Trophoblast cell (in vitro differentiated cells and primary cell): Measurements from ENCODE around the gene ASS1.

Experiments used
- DNase-seq, 2 donors: peaks; one replicate each; pipeline ENCODE4 v3.0.0-alpha.2; 2016
- H2AFZ ChIP-seq: 2 replicates; pipeline ENCODE4 v1.6.1; 2013; ENCODE audit warnings: low read length, moderate library complexity, mild to moderate bottlenecking; ENCODE audit not compliant: insufficient read depth, poor library complexity
- H2AK5ac ChIP-seq: 2 replicates; pipeline ENCODE4 v1.6.1; 2013; ENCODE audit warnings: mild to moderate bottlenecking, low read length
- H2BK120ac ChIP-seq: 2 replicates; pipeline ENCODE4 v1.6.1; 2013; ENCODE audit warnings: low read length, mild to moderate bottlenecking, moderate library complexity; ENCODE audit not compliant: insufficient read depth, poor library complexity
- H2BK12ac ChIP-seq: 2 replicates; pipeline ENCODE4 v1.6.1; 2013; ENCODE audit warnings: mild to moderate bottlenecking, low read length, moderate library complexity
- H2BK5ac ChIP-seq: 2 replicates; pipeline ENCODE4 v1.6.1; 2013; ENCODE audit warnings: low read length, low read depth, moderate library complexity, mild to moderate bottlenecking; ENCODE audit not compliant: poor library complexity
- H3K14ac ChIP-seq: 2 replicates; pipeline ENCODE4 v1.6.1; 2013; ENCODE audit warnings: mild to moderate bottlenecking, low read length
- H3K18ac ChIP-seq: 2 replicates; pipeline ENCODE4 v1.6.1; 2013; ENCODE audit warnings: mild to moderate bottlenecking, low read length
- H3K23ac ChIP-seq: 2 replicates; pipeline ENCODE4 v1.6.1; 2013; ENCODE audit warnings: low read length
- H3K27ac ChIP-seq: 2 replicates; pipeline ENCODE4 v1.5.1; 2013; ENCODE audit warnings: low read depth, mild to moderate bottlenecking, inconsistent platforms, low read length, moderate library complexity
- H3K27me3 ChIP-seq: 2 replicates; pipeline ENCODE4 v1.6.1; 2013; ENCODE audit warnings: inconsistent platforms, mild to moderate bottlenecking, low read length, moderate library complexity; ENCODE audit not compliant: insufficient read depth
- H3K36me3 ChIP-seq, 2 experiments: 1 replicate in 1 of 2; 2 replicates in 1 of 2; pipeline ENCODE4 v1.6.1; 2013; ENCODE audit warnings: low read length in 2 of 2, mild to moderate bottlenecking in 2 of 2, moderate library complexity in 1 of 2; ENCODE audit not compliant: insufficient read depth in 2 of 2, control insufficient read depth in 1 of 2
- H3K4ac ChIP-seq: 2 replicates; pipeline ENCODE4 v1.6.1; 2013; ENCODE audit warnings: low read depth, mild to moderate bottlenecking, low read length, moderate library complexity
- H3K4me1 ChIP-seq, 2 experiments: 1 replicate in 1 of 2; 2 replicates in 1 of 2; pipeline ENCODE4 v1.6.1; 2013; ENCODE audit warnings: low read length in 2 of 2, mild to moderate bottlenecking in 2 of 2, moderate library complexity in 1 of 2; ENCODE audit not compliant: insufficient read depth in 2 of 2, control insufficient read depth in 1 of 2
- H3K4me2 ChIP-seq: 2 replicates; pipeline ENCODE4 v1.6.1; 2013; ENCODE audit warnings: inconsistent platforms, mild to moderate bottlenecking, low read length, moderate library complexity
- H3K4me3 ChIP-seq: 2 replicates; pipeline ENCODE4 v1.5.1; 2013; ENCODE audit warnings: mild to moderate bottlenecking, low read depth, low read length, inconsistent platforms
- H3K79me1 ChIP-seq: one replicate; pipeline ENCODE4 v1.6.1; 2013; ENCODE audit warnings: low read length
- H3K79me2 ChIP-seq: 2 replicates; pipeline ENCODE4 v1.6.1; 2013; ENCODE audit warnings: low read length, mild to moderate bottlenecking; ENCODE audit not compliant: control insufficient read depth, insufficient read depth, poor library complexity
- H3K9ac ChIP-seq: 2 replicates; pipeline ENCODE4 v1.6.1; 2013; ENCODE audit warnings: mild to moderate bottlenecking, low read length
- H3K9me3 ChIP-seq: 2 replicates; pipeline ENCODE4 v1.6.1; 2013; ENCODE audit warnings: low read depth, mild to moderate bottlenecking, control low read depth, inconsistent platforms, low read length; ENCODE audit not compliant: insufficient read depth
- H4K12ac ChIP-seq: 2 replicates; pipeline ENCODE4 v1.6.1; 2013; ENCODE audit warnings: low read depth, mild to moderate bottlenecking, low read length, moderate library complexity
- H4K8ac ChIP-seq: 2 replicates; pipeline ENCODE4 v1.6.1; 2013; ENCODE audit warnings: low read depth, mild to moderate bottlenecking, low read length, moderate library complexity
- H4K91ac ChIP-seq: one replicate; pipeline ENCODE4 v1.6.1; 2013; ENCODE audit warnings: low read depth, mild to moderate bottlenecking, low read length, moderate library complexity
- WGBS: extraction: QIAGEN DNeasy Blood & Tissue Kit; methylation state at CpG from one replicate; pipeline ENCODE4 v1.1.7; 2013; ENCODE audit warnings: missing lambda C conversion rate; ENCODE audit not compliant: insufficient read length, insufficient coverage; ENCODE audit errors: extremely low coverage; 5-methylcytosine and 5-hydroxymethylcytosine counted together

ASS1 gene

DNA sequence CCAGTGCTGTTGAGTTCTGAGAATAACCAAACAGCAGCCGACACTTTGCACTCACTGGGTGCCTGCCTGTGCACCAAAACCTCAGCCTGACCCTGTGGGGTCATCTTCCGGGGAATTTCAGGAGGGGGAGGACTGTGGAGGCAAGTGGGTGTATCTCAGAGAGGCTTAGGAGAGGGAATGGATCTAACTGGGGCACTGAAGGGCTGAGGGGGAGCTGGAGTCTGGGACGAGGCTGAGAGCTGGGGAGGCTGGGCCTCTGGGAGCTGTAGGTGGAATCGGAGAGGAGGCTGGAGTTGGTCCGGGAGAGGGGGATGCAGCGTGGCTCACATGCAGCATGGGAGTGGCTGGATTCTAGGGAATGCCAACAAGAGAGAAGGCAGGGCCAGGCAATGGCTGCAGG, 14.9 kb upstream of the ASS1 start:
- no CpG with 5 or more reads among the region's 6 CpGs for WGBS
- no peaks in the 10 kb centered on the region for H3K79me1 ChIP-seq

DNA sequence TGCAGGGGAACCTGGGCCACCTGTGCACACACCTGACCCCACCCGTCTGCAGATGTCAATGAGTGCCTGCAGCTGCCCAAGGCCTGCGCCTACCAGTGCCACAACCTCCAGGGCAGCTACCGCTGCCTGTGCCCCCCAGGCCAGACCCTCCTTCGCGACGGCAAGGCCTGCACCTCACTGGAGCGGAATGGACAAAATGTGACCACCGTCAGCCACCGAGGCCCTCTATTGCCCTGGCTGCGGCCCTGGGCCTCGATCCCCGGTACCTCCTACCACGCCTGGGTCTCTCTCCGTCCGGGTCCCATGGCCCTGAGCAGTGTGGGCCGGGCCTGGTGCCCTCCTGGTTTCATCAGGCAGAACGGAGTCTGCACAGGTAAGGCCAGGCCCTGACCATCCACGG, 14.5 kb upstream of the ASS1 start:
- H4K8ac ChIP-seq = no peak overlapping the region
- no peak overlapping the region for H2BK5ac ChIP-seq
- no peak overlapping the region for H3K27ac ChIP-seq
- no peak for DNase-seq
- H2AFZ ChIP-seq = no peak overlapping the region
- peaks cover 0 to 3% of the 10 kb centered on the region in 2 experiments for H3K36me3 ChIP-seq
- peaks cover 10 to 11% of the 10 kb centered on the region in 2 experiments for H3K4me1 ChIP-seq
- H3K4ac ChIP-seq = no peak overlapping the region
- no peak overlapping the region for H3K4me2 ChIP-seq
- H2AK5ac ChIP-seq = no peak overlapping the region
- no peak overlapping the region for H3K4me3 ChIP-seq
- no peak overlapping the region for H2BK120ac ChIP-seq
- no peak overlapping the region for H3K18ac ChIP-seq
- no peak overlapping the region for H4K91ac ChIP-seq
- no peak overlapping the region for H3K14ac ChIP-seq
- peaks cover 14% of the 10 kb centered on the region for H3K9me3 ChIP-seq
- no peak overlapping the region for H2BK12ac ChIP-seq
- H3K23ac ChIP-seq = no peak overlapping the region
- WGBS = no CpG with 5 or more reads among the region's 18 CpGs
- H4K12ac ChIP-seq = no peak overlapping the region
- no peaks in the 10 kb centered on the region for H3K79me2 ChIP-seq
- no peak overlapping the region for H3K9ac ChIP-seq
- H3K79me1 ChIP-seq = no peaks in the 10 kb centered on the region
- H3K27me3 ChIP-seq = peaks cover 8% of the 10 kb centered on the region

More for the DNA sequence above, 14.9 kb upstream of the ASS1 start:
- Histone ChIP-seq H3K23ac (no peak overlapping the region), H3K4me2 (no peak overlapping the region), H2BK5ac (no peak overlapping the region), H3K9ac (no peak overlapping the region), H4K91ac (no peak overlapping the region), H2AFZ (no peak overlapping the region), H2BK12ac (no peak overlapping the region), H3K36me3 (peaks cover 0 to 3% of the 10 kb centered on the region in 2 experiments), H3K9me3 (peaks cover 14% of the 10 kb centered on the region), H2BK120ac (no peak overlapping the region), H3K27ac (no peak overlapping the region), H2AK5ac (no peak overlapping the region), H3K4me3 (no peak overlapping the region), H3K18ac (no peak overlapping the region), H3K79me2 (no peaks in the 10 kb centered on the region), H4K8ac (no peak overlapping the region), H3K4ac (no peak overlapping the region), H4K12ac (no peak overlapping the region), H3K14ac (no peak overlapping the region), H3K27me3 (peaks cover 8% of the 10 kb centered on the region), H3K4me1 (peaks cover 10 to 11% of the 10 kb centered on the region in 2 experiments)
- DNase-seq = no peak

DNA sequence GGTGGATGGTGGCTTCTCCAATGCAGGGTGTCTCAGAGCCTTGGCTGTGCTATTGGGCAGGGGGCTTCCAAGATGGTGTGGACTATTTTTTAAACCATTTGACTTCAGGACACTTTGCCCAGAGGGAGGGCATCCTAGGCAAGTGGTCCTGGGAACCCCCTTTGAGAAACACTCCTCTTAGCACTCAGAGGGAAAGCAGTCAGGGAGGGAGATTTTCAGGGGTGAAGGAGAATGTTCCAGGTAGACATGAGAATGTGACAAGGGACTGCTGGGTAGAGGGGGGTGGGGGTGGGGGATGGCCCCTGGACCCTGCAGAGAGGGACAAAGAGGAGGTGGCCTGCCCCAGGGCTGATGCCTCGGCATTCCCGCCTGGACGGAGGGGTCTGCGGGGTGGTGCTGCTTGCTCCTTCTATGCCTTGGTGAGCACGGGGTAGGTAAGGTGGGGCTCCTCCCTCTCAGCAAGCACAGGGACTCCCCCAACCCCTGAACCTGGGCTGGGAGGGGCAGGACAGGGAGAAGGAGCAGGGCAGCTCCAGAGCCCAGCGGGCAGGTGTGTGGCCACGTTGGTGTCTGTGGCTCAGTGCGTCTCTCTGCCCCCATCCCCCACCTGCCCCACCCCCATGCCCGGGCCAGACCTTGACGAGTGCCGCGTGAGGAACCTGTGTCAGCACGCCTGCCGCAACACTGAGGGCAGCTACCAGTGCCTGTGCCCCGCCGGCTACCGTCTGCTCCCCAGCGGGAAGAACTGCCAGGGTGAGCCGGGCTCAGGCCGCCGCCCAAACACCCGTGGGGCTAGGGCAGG, 13.8 kb upstream of the ASS1 start:
- H3K79me1 ChIP-seq = no peaks in the 10 kb centered on the region
- no peak overlapping the region for H3K4ac ChIP-seq
- peaks cover 8% of the 10 kb centered on the region for H3K27me3 ChIP-seq
- no peak overlapping the region for H3K4me2 ChIP-seq
- H3K9ac ChIP-seq = no peak overlapping the region
- no peak overlapping the region for H2AK5ac ChIP-seq
- H3K23ac ChIP-seq = no peak overlapping the region
- no peak overlapping the region for H3K14ac ChIP-seq
- H3K4me3 ChIP-seq = no peak overlapping the region
- no peak overlapping the region for H3K18ac ChIP-seq
- H3K27ac ChIP-seq = no peak overlapping the region
- H3K9me3 ChIP-seq = peaks cover 14% of the 10 kb centered on the region
- no peak for DNase-seq
- no peak overlapping the region for H2BK5ac ChIP-seq
- H3K4me1 ChIP-seq = peaks cover 10 to 11% of the 10 kb centered on the region in 2 experiments
- no peak overlapping the region for H2BK120ac ChIP-seq
- WGBS = no CpG with 5 or more reads among the region's 22 CpGs
- no peak overlapping the region for H4K12ac ChIP-seq
- no peak overlapping the region for H2BK12ac ChIP-seq
- H3K79me2 ChIP-seq = no peaks in the 10 kb centered on the region
- no peak overlapping the region for H4K91ac ChIP-seq
- H3K36me3 ChIP-seq = peaks cover 0 to 3% of the 10 kb centered on the region in 2 experiments
- H2AFZ ChIP-seq = no peak overlapping the region
- no peak overlapping the region for H4K8ac ChIP-seq

DNA sequence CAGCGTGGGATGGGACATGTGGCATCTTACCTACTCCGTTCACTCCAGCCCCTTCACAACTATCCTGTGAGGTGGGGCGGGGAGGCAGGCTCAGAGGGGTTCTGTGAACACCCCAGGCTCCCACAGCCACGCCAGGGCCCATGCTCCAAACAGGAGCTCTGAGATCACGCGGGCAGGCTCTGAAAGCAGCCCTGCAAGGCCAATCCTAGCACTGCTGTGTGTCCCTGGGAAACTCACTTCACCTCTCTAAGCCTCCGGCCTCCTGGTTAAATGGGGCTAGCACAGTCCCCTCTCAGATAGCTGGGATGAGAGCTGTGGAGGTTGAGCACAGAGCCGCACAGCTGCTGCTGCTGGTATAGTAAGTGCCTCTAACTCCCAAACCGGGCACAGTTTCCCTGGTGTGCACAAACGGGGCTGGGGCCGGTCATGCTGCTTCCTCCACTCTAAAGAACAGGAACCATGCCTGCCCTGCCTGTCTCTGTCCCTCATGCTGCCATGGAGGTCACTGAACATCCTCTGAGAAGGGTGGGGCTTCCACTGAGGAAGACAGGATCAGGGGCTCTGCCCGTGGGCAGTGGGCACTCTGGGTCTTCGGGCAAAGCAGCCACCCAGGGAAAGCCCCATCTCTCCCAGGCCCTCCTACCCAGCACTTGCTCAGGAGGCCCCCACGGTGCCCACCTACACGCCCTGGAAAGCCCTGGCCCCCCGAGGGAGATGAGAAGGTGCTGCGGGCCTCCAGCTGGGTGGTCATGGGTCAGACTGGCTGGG, 13.0 kb upstream of the ASS1 start:
- Histone ChIP-seq H3K4me2 (no peak overlapping the region), H3K23ac (no peak overlapping the region), H3K79me2 (no peaks in the 10 kb centered on the region), H2BK120ac (no peak overlapping the region), H4K8ac (no peak overlapping the region), H2AFZ (no peak overlapping the region), H4K91ac (no peak overlapping the region), H3K4me3 (no peak overlapping the region), H3K36me3 (peaks cover 0 to 3% of the 10 kb centered on the region in 2 experiments), H3K4me1 (peaks cover 10 to 11% of the 10 kb centered on the region in 2 experiments), H3K9me3 (peaks cover 14% of the 10 kb centered on the region), H3K4ac (no peak overlapping the region), H3K14ac (no peak overlapping the region), H2AK5ac (no peak overlapping the region), H3K79me1 (no peaks in the 10 kb centered on the region), H3K27me3 (peaks cover 8% of the 10 kb centered on the region), H4K12ac (no peak overlapping the region), H3K9ac (no peak overlapping the region), H3K18ac (no peak overlapping the region), H2BK5ac (no peak overlapping the region), H3K27ac (no peak overlapping the region), H2BK12ac (no peak overlapping the region)
- no CpG with 5 or more reads among the region's 17 CpGs for WGBS
- DNase-seq = peak in 1 of 2 donors; percentile 7
